HCT116 (cell line): ENCODE measurements around the gene TBX3. TPM values are rescaled to one million over a fixed set of nuclear protein-coding genes. Genes with fewer than 3 reads are reported as not detected.

Experiments
- ATAC-seq: fragments of 200-7000 bp; cut with Tn5 transposase; 2 replicates; pipeline ENCODE4 v1.9.1; 2020; ENCODE audit warnings: mild to moderate bottlenecking, moderate library complexity
- BruUV-seq: library from RNA; stranded (reverse); fragments of 400-500 nt; replicated peaks from 2 replicates; lab custom pipeline; 2021; lab: Mats Ljungman, UMichigan
- CTCF ChIA-PET: fragments of 300-600 bp; sonication (Branson Sonifier 250); formaldehyde crosslinking; loops from one replicate; lab custom pipeline; 2021; ENCODE audit warnings: antibody characterized with exemption; lab: Charles Lee
- POLR2A ChIA-PET: fragments of 300-600, 350-600 bp; sonication (Branson Sonifier 250); formaldehyde crosslinking; loops from one replicate; lab custom pipeline; 2021; ENCODE audit warnings: antibody characterized with exemption; lab: Charles Lee
- RAD21 ChIA-PET, 2 experiments: fragments of 300-600 bp; sonication (Branson Sonifier 250); formaldehyde crosslinking; loops; one replicate each; lab custom pipeline; 2023; ENCODE audit warnings: low total read pairs in 2 of 2; ENCODE audit not compliant: uncharacterized antibody in 2 of 2, unreplicated experiment in 2 of 2, low non-redundant PET in 1 of 2; lab: Charles Lee
- DNase-seq: peaks from one replicate; pipeline ENCODE4 v3.0.0-alpha.2; 2010; ENCODE audit warnings: low read depth, low spot score
- H2AFZ ChIP-seq: fragments of 200-600 bp; shearing (Covaris generic), sonication (generic); 2 replicates; pipeline ENCODE4 v1.6.1; 2017; ENCODE audit warnings: low read depth, mixed run types, mixed read lengths, antibody characterized with exemption, low read length; ENCODE audit not compliant: poor library complexity, severe bottlenecking
- H3K27ac ChIP-seq: 2 replicates; pipeline ENCODE4 v1.5.1; 2012; ENCODE audit warnings: low read depth, low read length
- H3K27me3 ChIP-seq: fragments of 200-600 bp; sonication (generic); 2 replicates; pipeline ENCODE4 v1.6.1; 2016; ENCODE audit warnings: mixed run types, low read length, mixed read lengths; ENCODE audit not compliant: insufficient read depth
- H3K36me3 ChIP-seq, 2 experiments: fragments of 200-500 bp in 1 of 2; fragments of 200-600 bp in 1 of 2; sonication (Bioruptor generic) in 1 of 2; sonication (generic) in 1 of 2; 2 replicates each; pipeline versions ENCODE4 v1.5.1 to v1.6.1; 2014 to 2016; ENCODE audit warnings: low read length in 2 of 2, inconsistent platforms in 1 of 2, mixed read lengths in 1 of 2, mixed run types in 1 of 2; ENCODE audit not compliant: insufficient read depth in 2 of 2, control insufficient read depth in 1 of 2
- H3K4me1 ChIP-seq, 2 experiments: fragments of 200-600 bp in 1 of 2; sonication (generic) in 1 of 2; 2 replicates each; pipeline versions ENCODE4 v1.5.1 to v1.6.1; 2012 to 2017; ENCODE audit warnings: low read length in 2 of 2, inconsistent platforms in 1 of 2, mild to moderate bottlenecking in 1 of 2, mixed read lengths in 1 of 2, mixed run types in 1 of 2, moderate library complexity in 1 of 2; ENCODE audit not compliant: insufficient read depth in 2 of 2, control insufficient read depth in 1 of 2
- H3K4me2 ChIP-seq: fragments of 200-600 bp; sonication (generic); 2 replicates; pipeline ENCODE4 v1.6.1; 2017; ENCODE audit warnings: mixed run types, low read length, mixed read lengths
- H3K4me3 ChIP-seq, 2 experiments: fragments of 200-600 bp in 1 of 2; sonication (generic) in 1 of 2; replicated peaks in 1 of 2; 2 replicates each; pipeline ENCODE4 v1.5.1; 2011 to 2016; ENCODE audit warnings: low read length in 2 of 2, control low read depth in 1 of 2, low read depth in 1 of 2, mild to moderate bottlenecking in 1 of 2, mixed read lengths in 1 of 2, mixed run types in 1 of 2
- H3K79me2 ChIP-seq: fragments of 200-600 bp; sonication (generic); 2 replicates; pipeline ENCODE4 v1.6.1; 2017; ENCODE audit warnings: mild to moderate bottlenecking, mixed run types, low read length, moderate library complexity, mixed read lengths; ENCODE audit not compliant: insufficient read depth
- H3K9ac ChIP-seq: fragments of 200-600 bp; sonication (generic); 2 replicates; pipeline ENCODE4 v1.6.1; 2016; ENCODE audit warnings: low read length, mixed read lengths
- H3K9me2 ChIP-seq: fragments of 200-600 bp; sonication (generic), shearing (Covaris generic); 2 replicates; pipeline ENCODE4 v1.6.1; 2017; ENCODE audit warnings: mixed run types, mild to moderate bottlenecking, moderate library complexity; ENCODE audit not compliant: insufficient read depth
- H3K9me3 ChIP-seq, 2 experiments: fragments of 200-500 bp in 1 of 2; fragments of 200-600 bp in 1 of 2; sonication (Bioruptor generic) in 1 of 2; sonication (generic) in 1 of 2; 2 replicates each; pipeline ENCODE4 v1.6.1; 2014 to 2017; ENCODE audit warnings: low read length in 2 of 2, mixed read lengths in 2 of 2, inconsistent platforms in 1 of 2, low read depth in 1 of 2, mild to moderate bottlenecking in 1 of 2, mixed run types in 1 of 2, moderate library complexity in 1 of 2; ENCODE audit not compliant: control insufficient read depth in 1 of 2, insufficient read depth in 1 of 2
- H4K20me1 ChIP-seq: fragments of 200-600 bp; sonication (generic), shearing (Covaris generic); 2 replicates; pipeline ENCODE4 v1.6.1; 2017; ENCODE audit warnings: mixed run types, mild to moderate bottlenecking, moderate library complexity; ENCODE audit not compliant: insufficient read depth
- EGR1 ChIP-seq: IDR thresholded peaks from 2 replicates; pipeline ENCODE4 v1.6.1; 2012; ENCODE audit warnings: low read depth
- EZH2 ChIP-seq: fragments of 200-600 bp; sonication (generic); IDR thresholded peaks from 2 replicates; pipeline ENCODE4 v1.6.1; 2017; ENCODE audit warnings: antibody characterized with exemption, mixed run types
- EZH2phosphoT487 ChIP-seq: fragments of 200-600 bp; IDR thresholded peaks from 2 replicates; pipeline ENCODE4 v1.6.1; 2018; ENCODE audit warnings: antibody characterized with exemption, borderline replicate concordance
- JUND ChIP-seq: IDR thresholded peaks from 2 replicates; pipeline ENCODE4 v1.6.1; 2012
- MAX ChIP-seq: IDR thresholded peaks from 2 replicates; pipeline ENCODE4 v1.6.1; 2012
- RAD21 ChIP-seq: IDR thresholded peaks from 2 replicates; pipeline ENCODE4 v1.6.1; 2012; ENCODE audit warnings: low read depth, mild to moderate bottlenecking
- SP1 ChIP-seq: IDR thresholded peaks from 2 replicates; pipeline ENCODE4 v1.6.1; 2012; ENCODE audit warnings: low read depth
- TCF7L2 ChIP-seq: IDR thresholded peaks from 2 replicates; pipeline ENCODE4 v1.7.0; 2011; ENCODE audit warnings: borderline replicate concordance, inconsistent platforms; ENCODE audit not compliant: insufficient read depth, insufficient read length; ENCODE audit errors: extremely low read depth
- YY1 ChIP-seq: IDR thresholded peaks from 2 replicates; pipeline ENCODE4 v1.6.1; 2011; ENCODE audit warnings: low read length, low read depth, moderate library complexity, mild to moderate bottlenecking; ENCODE audit not compliant: insufficient replicate concordance; ENCODE audit errors: extremely low read depth
- ZFX ChIP-seq: fragments of 450-650 bp; IDR thresholded peaks from 2 replicates; pipeline ENCODE4 v1.6.1; 2017
- intact Hi-C: fragments of 100-400 bp; cut with micrococcal nuclease; formaldehyde crosslinking; loops from 2 replicates; pipeline ENCODE4 v1.10.0; 2022
- total RNA-seq: library from RNA; stranded (reverse); gene quantifications from one replicate; pipeline ENCODE4 v1.2.1, GENCODE V29; 2021; ENCODE audit not compliant: unreplicated experiment
- TF ChIP-seq, protein P1 (sequence below), 3 experiments: fragments of 200-600 bp in 1 of 3; sonication (generic) in 1 of 3; IDR thresholded peaks in 2 of 3; conservative IDR thresholded peaks in 1 of 3; 2 replicates each; pipeline ENCODE4 v1.5.1; 2012 to 2017; ENCODE audit warnings: low read depth in 2 of 3, low read length in 2 of 3, antibody characterized with exemption in 1 of 3, borderline replicate concordance in 1 of 3, control low read depth in 1 of 3, mild to moderate bottlenecking in 1 of 3, mixed read lengths in 1 of 3, mixed run types in 1 of 3, moderate library complexity in 1 of 3; ENCODE audit not compliant: insufficient read depth in 1 of 3

TBX3 gene
- total RNA-seq, 1 experiment from 2014 or later: 12.8 TPM

- ATAC-seq: no peak
- Histone ChIP-seq H3K27me3 (no peaks in the 10 kb centered on the region), H3K36me3 (no peaks in the 10 kb centered on the region), H3K79me2 (no peaks in the 10 kb centered on the region), H2AFZ (no peak overlapping the region), H3K27ac (no peak overlapping the region), H3K4me3 (no peak overlapping the region), H3K4me2 (no peak overlapping the region), H3K9me3 (peaks cover 3 to 4% of the 10 kb centered on the region in 2 experiments; a peak in 2 of 4 replicates), H3K9me2 (no peaks in the 10 kb centered on the region), H3K9ac (no peak overlapping the region), H3K4me1 (no peaks in the 10 kb centered on the region), H4K20me1 (no peaks in the 10 kb centered on the region)
- ChIA-PET CTCF (no interaction called here), POLR2A (no interaction called here), RAD21 (no interaction called here)
- no peak for DNase-seq
- TF ChIP-seq YY1 (no peak), TCF7L2 (no peak), RAD21 (no peak), ZFX (no peak), EZH2 (no peak)
- TF ChIP-seq, protein P1, sequence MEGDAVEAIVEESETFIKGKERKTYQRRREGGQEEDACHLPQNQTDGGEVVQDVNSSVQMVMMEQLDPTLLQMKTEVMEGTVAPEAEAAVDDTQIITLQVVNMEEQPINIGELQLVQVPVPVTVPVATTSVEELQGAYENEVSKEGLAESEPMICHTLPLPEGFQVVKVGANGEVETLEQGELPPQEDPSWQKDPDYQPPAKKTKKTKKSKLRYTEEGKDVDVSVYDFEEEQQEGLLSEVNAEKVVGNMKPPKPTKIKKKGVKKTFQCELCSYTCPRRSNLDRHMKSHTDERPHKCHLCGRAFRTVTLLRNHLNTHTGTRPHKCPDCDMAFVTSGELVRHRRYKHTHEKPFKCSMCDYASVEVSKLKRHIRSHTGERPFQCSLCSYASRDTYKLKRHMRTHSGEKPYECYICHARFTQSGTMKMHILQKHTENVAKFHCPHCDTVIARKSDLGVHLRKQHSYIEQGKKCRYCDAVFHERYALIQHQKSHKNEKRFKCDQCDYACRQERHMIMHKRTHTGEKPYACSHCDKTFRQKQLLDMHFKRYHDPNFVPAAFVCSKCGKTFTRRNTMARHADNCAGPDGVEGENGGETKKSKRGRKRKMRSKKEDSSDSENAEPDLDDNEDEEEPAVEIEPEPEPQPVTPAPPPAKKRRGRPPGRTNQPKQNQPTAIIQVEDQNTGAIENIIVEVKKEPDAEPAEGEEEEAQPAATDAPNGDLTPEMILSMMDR (IDR thresholded peaks at IDR 0.05 in 2 of 3, conservative IDR thresholded peaks at IDR 0.05 in 1 of 3; ENCODE audit: borderline replicate concordance in 1 of 3, insufficient read depth in 1 of 3, low read depth in 2 of 3, low read length in 2 of 3): no peak
- BruUV-seq: no TSS peak
- intact Hi-C loops: no loop called here
These were observed 26.2 kb upstream of the TBX3 start for GRCh38 chr12:114710151-114710550.

GRCh38 chr12:114709112-114709511 is 25.1 kb upstream of the TBX3 start:
- H3K27ac ChIP-seq: no peak overlapping the region
- H4K20me1 ChIP-seq: no peaks in the 10 kb centered on the region
- H3K9ac ChIP-seq: no peak overlapping the region
- no peak overlapping the region for H3K4me2 ChIP-seq
- RAD21 ChIA-PET: no interaction called here
- intact Hi-C loops: no loop called here
- H3K4me3 ChIP-seq: no peak overlapping the region
- no peaks in the 10 kb centered on the region for H3K36me3 ChIP-seq
- peaks cover 3% of the 10 kb centered on the region in 2 experiments; a peak in 2 of 4 replicates for H3K9me3 ChIP-seq
- no peak for TF ChIP-seq TCF7L2
- TF ChIP-seq, protein P1 (IDR thresholded peaks at IDR 0.05 in 2 of 3, conservative IDR thresholded peaks at IDR 0.05 in 1 of 3; ENCODE audit: borderline replicate concordance in 1 of 3, insufficient read depth in 1 of 3, low read depth in 2 of 3, low read length in 2 of 3): no peak
- no peak for TF ChIP-seq EZH2phosphoT487
- TF ChIP-seq SP1: no peak
- no peak for TF ChIP-seq JUND
- TF ChIP-seq MAX: no peak
- no peak for TF ChIP-seq EGR1
- TF ChIP-seq, all 23 proteins: peak for 0
- ChIA-PET CTCF (no interaction called here), POLR2A (no interaction called here)
- no TSS peak for BruUV-seq
- Histone ChIP-seq H3K4me1 (no peaks in the 10 kb centered on the region), H3K9me2 (no peaks in the 10 kb centered on the region), H2AFZ (no peak overlapping the region), H3K79me2 (no peaks in the 10 kb centered on the region), H3K27me3 (no peaks in the 10 kb centered on the region)
- ATAC-seq (no peak), DNase-seq (no peak)
